Measurements from ENCODE around the gene EXOSC5. TPM values are rescaled to one million over a fixed set of nuclear protein-coding genes. Genes with fewer than 3 reads are reported as not detected.
"Not testable (repeated sequence)": the region's sequence is repeated elsewhere in the genome, so short reads cannot be mapped to it uniquely, and the experiment has no call there.

Gene EXOSC5
- total RNA-seq, 2 experiments from 2014 or later, result 40.0 to 55.8 TPM

DNA sequence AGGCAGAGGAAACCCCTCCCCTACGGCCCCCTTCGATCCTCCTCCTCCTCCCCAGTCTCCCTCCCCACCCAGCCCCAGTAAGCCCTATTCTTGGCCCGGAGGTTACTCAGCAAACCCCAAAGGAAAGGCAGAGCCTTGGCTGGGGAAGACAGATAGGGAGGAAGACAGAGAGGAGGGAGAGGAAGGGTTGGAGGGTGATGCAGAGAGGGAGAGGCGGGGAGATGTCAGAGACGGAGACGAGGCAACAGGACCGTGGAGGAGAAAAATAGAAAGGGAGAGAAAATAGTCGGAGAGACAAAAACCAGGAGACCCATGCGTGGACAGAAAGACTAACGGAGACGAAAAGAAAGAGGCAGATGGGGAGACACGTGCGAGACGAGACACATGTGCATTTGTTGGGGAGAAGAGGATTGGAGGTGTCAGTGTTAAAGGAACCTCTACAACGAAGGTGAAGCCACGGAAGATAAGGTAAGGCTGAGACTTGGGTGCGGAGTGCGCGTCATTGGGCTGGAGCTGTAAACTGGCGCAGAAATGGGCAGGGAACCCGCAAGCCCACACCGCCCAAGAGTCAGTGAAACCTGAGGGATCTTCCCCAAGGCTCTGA, 46.3 kb downstream of the EXOSC5 start:
- ChIA-PET POLR2A (interaction anchor here (0.7 kb wide), 1 partner anchor 27 kb away, joined by 3 read pairs; no protein-coding TSS in a partner anchor), CTCF (ENCODE audit: unreplicated experiment) (no interaction called here)
- Histone ChIP-seq H3K9me3 (ENCODE audit: low read length) (no peaks in the 10 kb centered on the region), H3K4me2 (ENCODE audit: low read length) (peak overlapping the region; percentile 78), H3K36me3 (ENCODE audit: insufficient read depth, low read length) (peaks cover 44% of the 10 kb centered on the region), H3K9me2 (ENCODE audit: insufficient read depth, low read length) (no peaks in the 10 kb centered on the region), H3K79me2 (ENCODE audit: insufficient read depth, low read depth, low read length) (peaks cover 42% of the 10 kb centered on the region; the same call in 1 of the 2 replicates), H3K4me1 (ENCODE audit: insufficient read depth, low read length, poor library complexity, severe bottlenecking) (peaks cover 21% of the 10 kb centered on the region), H4K20me1 (ENCODE audit: insufficient read depth, low read length) (peaks cover 4% of the 10 kb centered on the region), H3K4me3 (ENCODE audit: low read depth, low read length, poor library complexity, severe bottlenecking) (peak overlapping the region; percentile 77), H3K27ac (ENCODE audit: low read depth, low read length, poor library complexity, severe bottlenecking) (peak overlapping the region; percentile 11), H2AFZ (ENCODE audit: low read length) (peak overlapping the region; percentile 25; the same call in 1 of the 2 replicates)
- no TSS peak for BruUV-seq (replicated peaks)
- no peak for DNase-seq (ENCODE audit: low spot score)
- intact Hi-C loops (cut with micrococcal nuclease; ENCODE audit: unreplicated experiment), result no loop called here
- TF ChIP-seq, protein P1, sequence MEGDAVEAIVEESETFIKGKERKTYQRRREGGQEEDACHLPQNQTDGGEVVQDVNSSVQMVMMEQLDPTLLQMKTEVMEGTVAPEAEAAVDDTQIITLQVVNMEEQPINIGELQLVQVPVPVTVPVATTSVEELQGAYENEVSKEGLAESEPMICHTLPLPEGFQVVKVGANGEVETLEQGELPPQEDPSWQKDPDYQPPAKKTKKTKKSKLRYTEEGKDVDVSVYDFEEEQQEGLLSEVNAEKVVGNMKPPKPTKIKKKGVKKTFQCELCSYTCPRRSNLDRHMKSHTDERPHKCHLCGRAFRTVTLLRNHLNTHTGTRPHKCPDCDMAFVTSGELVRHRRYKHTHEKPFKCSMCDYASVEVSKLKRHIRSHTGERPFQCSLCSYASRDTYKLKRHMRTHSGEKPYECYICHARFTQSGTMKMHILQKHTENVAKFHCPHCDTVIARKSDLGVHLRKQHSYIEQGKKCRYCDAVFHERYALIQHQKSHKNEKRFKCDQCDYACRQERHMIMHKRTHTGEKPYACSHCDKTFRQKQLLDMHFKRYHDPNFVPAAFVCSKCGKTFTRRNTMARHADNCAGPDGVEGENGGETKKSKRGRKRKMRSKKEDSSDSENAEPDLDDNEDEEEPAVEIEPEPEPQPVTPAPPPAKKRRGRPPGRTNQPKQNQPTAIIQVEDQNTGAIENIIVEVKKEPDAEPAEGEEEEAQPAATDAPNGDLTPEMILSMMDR (conservative IDR thresholded peaks at IDR 0.05; ENCODE audit: low read length), result no peak
- TF ChIP-seq EZH2phosphoT487 (IDR thresholded peaks at IDR 0.05; ENCODE audit: borderline replicate concordance, low read depth, low read length), result no peak

DNA sequence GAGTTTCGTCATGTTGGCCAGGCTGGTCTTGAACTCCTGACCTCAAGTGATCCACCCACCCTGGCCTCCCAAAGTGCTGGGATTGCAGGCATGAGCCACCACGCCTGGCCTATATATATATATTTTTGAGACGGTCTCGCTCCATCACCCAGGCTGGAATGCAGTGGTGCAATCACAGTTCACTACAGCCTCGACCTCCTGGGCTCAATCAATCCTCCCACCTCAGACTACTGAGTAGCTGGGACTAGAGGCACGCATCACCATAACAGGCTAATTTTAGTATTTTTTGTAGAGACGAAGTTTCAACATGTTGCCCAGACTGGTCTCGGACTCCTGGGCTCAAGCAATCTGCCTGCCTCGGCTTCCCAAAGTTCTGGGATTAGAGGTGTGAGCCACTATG, 50.2 kb downstream of the EXOSC5 start:
- H3K9me3 ChIP-seq (ENCODE audit: low read length); H3K27ac ChIP-seq (ENCODE audit: low read depth, low read length, poor library complexity, severe bottlenecking); H4K20me1 ChIP-seq (ENCODE audit: insufficient read depth, low read length); H3K4me3 ChIP-seq (ENCODE audit: low read depth, low read length, poor library complexity, severe bottlenecking); BruUV-seq (replicated peaks); CTCF ChIA-PET (ENCODE audit: unreplicated experiment); H2AFZ ChIP-seq (ENCODE audit: low read length); H3K9me2 ChIP-seq (ENCODE audit: insufficient read depth, low read length); H3K4me2 ChIP-seq (ENCODE audit: low read length); intact Hi-C loops (cut with micrococcal nuclease; ENCODE audit: unreplicated experiment); DNase-seq (ENCODE audit: low spot score): not testable (repeated sequence)
- H3K79me2 ChIP-seq (ENCODE audit: insufficient read depth, low read depth, low read length), result peaks cover 25% of the 10 kb centered on the region; the same call in 1 of the 2 replicates
- POLR2A ChIA-PET, result interaction anchor here (0.7 kb wide), 1 partner anchor 8 kb away, joined by 6 read pairs; no protein-coding TSS in a partner anchor
- peaks cover 75% of the 10 kb centered on the region for H3K36me3 ChIP-seq (ENCODE audit: insufficient read depth, low read length)
- peaks cover 15% of the 10 kb centered on the region for H3K4me1 ChIP-seq (ENCODE audit: insufficient read depth, low read length, poor library complexity, severe bottlenecking)

DNA sequence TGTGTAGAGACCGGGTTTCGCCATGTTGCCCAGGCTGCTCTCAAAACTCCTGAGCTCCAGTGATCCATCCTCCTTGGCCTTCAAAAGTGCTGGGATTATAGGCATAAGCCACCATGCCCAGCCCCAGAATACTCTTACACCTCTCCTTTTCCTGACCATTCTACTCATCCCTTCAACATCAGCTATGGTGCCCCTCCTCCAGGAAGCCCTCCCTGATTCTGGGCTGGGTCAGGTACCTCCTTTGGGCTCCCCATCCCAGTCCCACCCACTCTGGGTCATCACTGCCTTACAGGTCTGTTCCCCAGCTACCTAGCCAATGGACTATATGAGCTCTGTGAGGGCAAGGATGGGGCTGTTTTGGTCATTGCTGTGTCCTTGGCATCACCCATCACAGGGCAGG, 53.0 kb downstream of the EXOSC5 start:
- H3K4me2 ChIP-seq (ENCODE audit: low read length), result no peak overlapping the region
- TF ChIP-seq, protein P1 (conservative IDR thresholded peaks at IDR 0.05; ENCODE audit: low read length), result no peak
- no peak for TF ChIP-seq EZH2phosphoT487 (IDR thresholded peaks at IDR 0.05; ENCODE audit: borderline replicate concordance, low read depth, low read length)
- intact Hi-C loops (cut with micrococcal nuclease; ENCODE audit: unreplicated experiment), result no loop called here
- H3K79me2 ChIP-seq (ENCODE audit: insufficient read depth, low read depth, low read length), result no peaks in the 10 kb centered on the region; the same call in 1 of the 2 replicates
- ChIA-PET CTCF (ENCODE audit: unreplicated experiment) (no interaction called here), POLR2A (no interaction called here)
- no peak overlapping the region for H3K27ac ChIP-seq (ENCODE audit: low read depth, low read length, poor library complexity, severe bottlenecking)
- H2AFZ ChIP-seq (ENCODE audit: low read length), result no peak overlapping the region
- H3K9me2 ChIP-seq (ENCODE audit: insufficient read depth, low read length), result no peaks in the 10 kb centered on the region
- no peaks in the 10 kb centered on the region for H3K9me3 ChIP-seq (ENCODE audit: low read length)
- no TSS peak for BruUV-seq (replicated peaks)
- DNase-seq (ENCODE audit: low spot score), result no peak
- peaks cover 83% of the 10 kb centered on the region for H3K36me3 ChIP-seq (ENCODE audit: insufficient read depth, low read length)
- H3K4me3 ChIP-seq (ENCODE audit: low read depth, low read length, poor library complexity, severe bottlenecking), result no peak overlapping the region
- peaks cover 4% of the 10 kb centered on the region for H3K4me1 ChIP-seq (ENCODE audit: insufficient read depth, low read length, poor library complexity, severe bottlenecking)
- H4K20me1 ChIP-seq (ENCODE audit: insufficient read depth, low read length), result no peaks in the 10 kb centered on the region; the same call in 1 of the 2 replicates
